Renal pelvis (tissue), 4 donors: Measurements from ENCODE around the gene SLC12A4. TPM values are rescaled to one million over a fixed set of nuclear protein-coding genes. Genes with fewer than 3 reads are reported as not detected.
A peak's percentile ranks its signal among the peaks of the same experiment; 100 is the strongest.
"Not testable (repeated sequence)": the region's sequence is repeated elsewhere in the genome, so short reads cannot be mapped to it uniquely, and the experiment has no call there.

Experiments
- DNase-seq: peaks from one replicate; pipeline ENCODE4 v3.0.0-alpha.2; 2013
- polyA plus RNA-seq, 3 donors: library from polyadenylated mRNA; unstranded; fragments of 120-200 nt; gene quantifications; one replicate each; pipeline ENCODE4 v1.2.1, GENCODE V29; 2013; ENCODE audit not compliant: insufficient read length in 3 of 3

Gene SLC12A4
- polyA plus RNA-seq, 3 donors = 30.1 to 40.9 (median 40.9) TPM

GRCh38 chr16:67930191-67930590 is 38.2 kb downstream of the SLC12A4 start:
- no peak for DNase-seq

GRCh38 chr16:67928561-67929364 is 39.7 kb downstream of the SLC12A4 start:
- DNase-seq = peak; percentile 49

GRCh38 chr16:67928147-67928546 is 40.3 kb downstream of the SLC12A4 start:
- DNase-seq = no peak

- no peak for DNase-seq
Observed at GRCh38 chr16:67927131-67927941, 41.1 kb downstream of the SLC12A4 start.

GRCh38 chr16:67926181-67926750 is 42.2 kb downstream of the SLC12A4 start:
- DNase-seq = no peak

GRCh38 chr16:67924140-67924906 is 44.1 kb downstream of the SLC12A4 start:
- DNase-seq = no peak

GRCh38 chr16:67923414-67924116 is 44.9 kb downstream of the SLC12A4 start:
- no peak for DNase-seq

- no peak for DNase-seq
Observed at GRCh38 chr16:67922740-67923139, 45.7 kb downstream of the SLC12A4 start.

- no peak for DNase-seq
Observed at GRCh38 chr16:67922221-67922620, 46.2 kb downstream of the SLC12A4 start.

GRCh38 chr16:67919622-67920221 is 48.7 kb downstream of the SLC12A4 start:
- no peak for DNase-seq

GRCh38 chr16:67917852-67918236 is 50.6 kb downstream of the SLC12A4 start:
- no peak for DNase-seq

GRCh38 chr16:67917140-67917851 is 51.1 kb downstream of the SLC12A4 start:
- no peak for DNase-seq

- no peak for DNase-seq
Observed at GRCh38 chr16:67915831-67916723, 52.4 kb downstream of the SLC12A4 start.

GRCh38 chr16:67915496-67915769 is 53.0 kb downstream of the SLC12A4 start:
- DNase-seq = not testable (repeated sequence)

- DNase-seq = no peak
Observed at GRCh38 chr16:67914758-67915495, 53.5 kb downstream of the SLC12A4 start.

- DNase-seq = no peak
Observed at GRCh38 chr16:67910158-67910557, 58.3 kb downstream of the SLC12A4 start.

- DNase-seq = no peak
Observed at GRCh38 chr16:67909056-67909742, 59.2 kb downstream of the SLC12A4 start.
